NCI-H82 treated with DMSO at 0.1 percent for 48 hours (cell line): Measurements from ENCODE around the gene AGBL4.

Experiments used
- DNase-seq: peaks from one replicate; lab custom pipeline; 2025; ENCODE audit not compliant: unreplicated experiment; lab: John Stamatoyannopoulos, UW

The AGBL4 gene

DNA sequence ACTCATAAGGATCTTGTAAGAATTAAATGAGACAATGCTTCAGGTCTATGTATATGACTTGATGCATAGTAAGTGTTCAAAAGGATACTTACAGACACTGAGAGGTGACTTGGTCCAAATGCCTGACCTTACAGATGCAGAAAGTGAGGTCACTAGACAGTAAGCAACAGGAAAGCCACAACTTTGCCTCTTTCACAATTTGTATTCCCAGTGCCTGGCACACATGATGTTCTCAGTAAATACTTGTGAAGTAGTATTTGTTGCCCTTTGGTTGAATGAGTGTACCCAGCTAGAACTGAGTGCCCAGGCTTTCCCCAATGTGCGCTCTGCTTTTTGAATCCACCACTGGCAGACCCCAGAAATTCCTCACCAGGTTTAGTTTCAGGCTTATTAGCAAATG is 1352.2 kb downstream of the AGBL4 start:
- no peak for DNase-seq

DNA sequence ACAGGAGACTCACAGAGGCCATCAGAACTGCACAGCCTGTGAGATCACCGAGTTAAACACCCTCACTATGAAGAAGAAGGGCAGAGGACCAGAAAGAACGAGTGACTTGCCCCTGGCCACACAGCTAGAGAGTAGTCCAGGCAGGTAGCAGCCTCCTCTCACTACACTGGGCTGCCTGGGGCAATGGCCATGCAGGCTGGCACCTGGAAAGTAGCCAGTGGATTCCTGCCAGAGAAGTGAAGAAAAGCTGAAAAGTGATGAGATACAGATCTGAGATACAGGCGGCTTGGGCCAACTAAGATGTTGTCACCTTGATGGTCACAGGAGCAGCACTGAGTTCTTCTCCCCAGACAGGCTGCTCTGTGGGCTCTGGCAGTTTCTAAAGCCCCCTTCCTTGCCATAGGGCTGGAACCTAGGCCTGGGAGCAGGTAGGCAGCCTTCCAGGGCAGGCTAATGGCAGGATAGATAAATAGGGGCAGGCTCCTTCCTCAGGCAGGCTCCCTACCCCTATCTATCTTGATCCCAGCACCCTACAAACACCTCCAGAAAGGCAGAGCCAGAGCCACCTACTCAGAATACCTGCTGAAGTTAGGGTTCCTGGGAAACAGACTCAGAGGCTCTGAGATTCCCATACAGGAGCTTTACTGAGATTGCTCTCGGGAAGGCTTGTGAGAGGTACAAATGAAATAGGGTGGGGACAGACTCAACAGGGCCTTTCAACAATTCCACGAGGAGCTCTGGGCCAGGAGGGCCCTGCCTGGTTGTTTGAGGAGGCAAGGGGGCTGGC is 1353.3 kb downstream of the AGBL4 start:
- DNase-seq = no peak

DNA sequence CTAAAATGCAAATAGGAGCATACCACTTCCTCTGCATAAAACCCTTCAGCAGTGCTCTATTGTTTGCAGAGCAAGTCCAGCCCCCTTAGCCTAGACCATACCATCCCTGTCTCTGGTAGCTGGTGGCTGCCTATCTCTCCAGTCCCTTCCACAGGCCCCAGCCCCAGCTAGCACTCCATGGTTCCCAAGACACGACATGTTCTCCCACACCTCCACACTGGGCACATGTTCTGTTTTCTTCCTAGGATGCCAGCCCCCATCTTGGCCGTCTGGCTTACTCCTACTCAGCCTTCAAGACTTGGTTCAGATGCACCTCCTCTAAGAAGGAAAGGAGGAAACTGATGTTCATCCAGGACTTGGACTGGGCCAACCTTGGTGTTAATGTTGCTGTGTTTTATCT is 1355.4 kb downstream of the AGBL4 start:
- DNase-seq = no peak

DNA sequence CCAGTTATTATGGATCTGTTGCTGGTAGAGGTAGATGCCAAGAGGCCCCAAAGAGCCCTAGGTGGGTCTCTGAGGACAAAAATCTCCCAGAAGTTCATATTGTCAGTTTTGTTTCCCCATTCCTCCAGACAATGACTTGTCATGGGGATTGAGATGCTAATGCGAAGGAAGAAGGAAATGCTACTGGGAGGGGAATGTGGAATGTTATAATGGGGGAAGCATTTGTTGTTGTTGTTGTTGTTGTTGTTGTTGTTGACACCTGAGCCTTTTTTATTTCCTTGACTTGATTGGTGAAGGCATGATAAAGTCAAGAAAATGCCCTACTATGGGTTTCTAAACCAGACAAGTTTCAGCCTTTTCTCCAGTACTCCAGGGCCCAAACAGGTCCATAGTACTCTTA is 1356.0 kb downstream of the AGBL4 start:
- DNase-seq = no peak

DNA sequence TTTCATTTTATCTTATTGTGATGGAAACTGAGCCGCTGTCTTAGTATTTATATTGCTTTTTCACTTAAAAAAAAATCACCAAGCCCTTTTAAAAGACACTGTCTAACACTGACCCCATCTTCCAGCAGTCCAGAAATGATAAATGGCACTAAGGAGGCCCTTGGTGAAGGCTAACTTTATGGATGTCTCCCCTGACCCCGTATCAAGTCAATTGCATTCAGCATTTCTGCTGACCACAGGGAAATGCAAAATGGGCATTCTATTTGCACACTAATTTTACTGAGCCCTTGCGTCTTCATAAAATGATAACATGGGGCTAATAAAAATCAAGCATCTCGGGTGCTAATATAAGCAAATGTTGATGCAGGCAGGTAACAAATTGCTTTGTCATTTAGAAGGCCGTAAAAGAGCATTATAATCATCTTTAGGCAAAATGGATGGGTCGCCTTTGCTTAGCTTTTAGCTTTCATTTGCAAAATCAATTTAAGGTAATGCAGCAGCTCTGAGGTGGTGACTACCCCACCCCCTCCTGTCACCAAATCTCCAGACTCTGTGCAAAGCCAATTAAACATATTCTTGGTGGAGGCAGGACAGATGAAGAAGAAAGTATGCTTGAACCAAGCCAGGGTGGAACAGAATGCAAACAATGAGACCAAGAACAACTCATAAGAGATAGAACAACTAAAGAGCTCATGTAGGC is 1357.9 kb downstream of the AGBL4 start:
- peak; percentile 68 for DNase-seq

DNA sequence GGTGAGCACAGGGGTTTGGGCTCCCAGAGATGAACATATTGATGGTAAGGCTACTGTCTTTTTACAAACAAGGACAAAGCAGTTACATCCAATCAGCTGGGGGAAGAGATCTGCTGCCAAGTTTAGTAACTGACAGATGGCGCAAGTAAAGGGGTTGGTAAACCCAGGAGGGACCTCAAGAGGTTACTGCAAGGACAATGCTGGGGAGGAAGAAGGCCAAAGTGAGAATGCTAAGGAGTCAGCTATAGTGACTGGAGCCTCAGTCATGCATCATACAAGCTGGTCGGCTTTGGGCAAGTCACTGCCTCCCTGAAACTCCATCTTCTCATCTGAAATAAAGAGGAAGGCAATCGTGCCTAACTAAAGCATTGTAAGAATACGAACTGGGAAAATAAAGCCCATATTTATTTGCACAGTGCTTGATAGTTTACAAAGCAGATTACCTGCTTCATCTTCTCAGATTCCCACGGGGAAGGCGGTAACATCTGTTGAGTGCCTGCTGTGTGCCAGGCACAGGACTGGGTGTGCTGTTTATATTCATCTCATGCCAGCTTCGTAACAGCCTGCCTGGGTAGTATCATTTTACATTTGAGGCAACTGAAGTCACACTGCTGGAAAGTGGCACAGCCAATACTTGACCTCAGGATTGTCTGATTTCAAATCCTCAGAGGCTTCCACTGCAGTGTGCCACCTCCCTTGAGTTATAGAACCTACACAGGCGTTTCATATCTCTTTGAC is 1361.9 kb downstream of the AGBL4 start:
- DNase-seq = peak; percentile 93

DNA sequence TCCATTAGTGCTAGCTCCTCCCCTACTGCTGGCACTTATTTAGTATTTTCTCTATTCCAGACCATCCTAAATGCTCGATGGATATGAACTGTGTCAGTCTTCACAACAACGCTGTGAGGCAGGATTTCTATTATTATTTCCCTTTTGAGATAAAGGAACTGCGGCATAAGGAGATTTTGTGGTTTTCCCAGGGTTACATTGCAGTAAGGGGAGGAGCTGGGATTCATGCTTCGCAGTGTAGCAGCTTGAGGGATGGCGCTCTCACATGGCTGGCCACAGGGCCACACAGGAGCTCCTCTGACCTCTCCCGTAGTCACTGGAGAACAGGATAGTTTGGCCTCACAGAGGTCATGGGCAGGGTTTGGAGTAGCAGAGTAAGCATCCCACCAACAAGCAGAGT is 1364.0 kb downstream of the AGBL4 start:
- DNase-seq = no peak

DNA sequence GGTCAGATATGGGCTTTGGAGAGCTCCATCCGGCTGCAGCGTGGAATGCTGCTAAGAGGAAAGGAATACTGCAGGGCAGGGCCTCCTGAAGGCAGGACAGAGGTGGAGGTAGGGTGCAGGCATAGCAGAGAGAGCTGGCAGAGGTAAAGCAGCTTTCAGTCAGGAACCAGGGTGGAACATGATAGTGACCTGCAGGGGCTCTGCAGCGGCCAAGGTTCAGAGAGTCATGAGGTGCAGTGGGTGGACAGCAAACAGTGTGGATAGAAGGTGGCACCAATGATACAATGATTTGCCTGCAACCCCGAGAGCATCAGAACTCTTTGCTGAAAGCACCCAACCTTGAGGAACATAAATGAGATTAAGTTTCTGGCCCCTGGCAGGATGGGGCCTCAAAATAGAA is 1366.3 kb downstream of the AGBL4 start:
- no peak for DNase-seq

DNA sequence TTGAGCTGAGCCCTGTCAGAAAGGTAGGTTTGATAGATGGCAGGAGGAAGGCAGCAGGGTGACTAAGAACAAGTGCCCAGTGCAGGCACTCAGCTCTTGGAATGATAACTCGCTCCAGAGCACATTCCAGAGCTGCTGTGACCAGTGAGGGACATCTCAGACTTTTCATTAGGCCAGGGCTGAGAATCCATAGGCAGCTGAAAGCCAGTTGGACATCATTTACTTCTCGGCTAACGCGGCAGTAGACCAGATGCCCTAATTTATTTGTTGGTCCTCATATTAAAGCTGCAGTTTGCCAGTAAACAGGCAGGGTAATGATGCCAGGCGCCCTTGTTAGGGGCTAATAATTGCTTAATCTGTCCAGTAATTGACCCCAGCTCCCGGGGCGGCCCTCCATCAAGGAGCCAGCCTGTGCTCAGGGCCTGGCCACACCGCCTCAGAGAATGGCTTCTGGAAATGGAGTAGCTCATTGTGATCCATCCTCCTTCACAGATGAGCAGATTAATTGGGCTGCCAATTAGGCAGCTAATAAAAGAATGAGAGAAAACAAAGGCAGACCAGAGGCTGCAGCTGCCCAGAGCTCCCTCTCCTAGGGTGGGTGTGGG is 1369.0 kb downstream of the AGBL4 start:
- DNase-seq = peak; percentile 24

DNA sequence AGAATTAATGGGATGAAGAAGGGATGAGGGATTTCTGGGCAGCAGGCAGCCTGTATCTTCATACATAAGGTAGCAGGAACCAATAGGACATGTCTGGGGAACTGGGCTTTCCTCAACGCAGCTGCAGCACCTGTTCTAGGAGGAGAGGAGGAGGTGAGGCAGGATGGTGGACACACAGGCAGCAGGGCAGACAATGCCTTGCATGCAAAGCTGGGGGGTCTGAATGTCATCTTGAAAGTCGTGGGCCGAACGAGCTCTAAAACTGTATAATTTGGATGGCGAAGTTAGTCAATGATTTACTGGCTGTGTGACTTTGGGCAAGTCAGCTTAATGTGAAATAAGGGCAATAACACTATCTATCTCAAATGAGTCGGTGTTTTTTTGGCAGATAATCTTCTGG is 1371.4 kb downstream of the AGBL4 start:
- DNase-seq = no peak

DNA sequence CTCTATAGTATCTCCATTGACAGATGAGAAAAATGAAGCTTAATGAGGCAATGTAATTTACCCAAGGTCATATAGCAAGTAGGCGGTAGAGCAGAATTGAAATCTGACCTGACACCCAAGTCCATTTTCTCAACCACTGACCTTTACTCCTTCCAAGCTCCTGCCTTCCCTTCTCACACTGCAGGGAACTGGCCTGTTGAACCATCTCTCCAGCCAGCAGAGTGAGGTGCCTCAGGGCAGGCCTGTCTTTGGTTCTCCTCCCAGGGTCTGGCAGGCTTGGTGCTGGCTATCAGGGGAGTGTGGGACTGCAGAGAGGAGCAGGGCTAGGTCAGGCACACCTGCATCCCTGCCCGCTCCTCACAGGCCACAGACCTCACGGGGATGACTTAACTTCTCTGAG is 1373.9 kb downstream of the AGBL4 start:
- no peak for DNase-seq

DNA sequence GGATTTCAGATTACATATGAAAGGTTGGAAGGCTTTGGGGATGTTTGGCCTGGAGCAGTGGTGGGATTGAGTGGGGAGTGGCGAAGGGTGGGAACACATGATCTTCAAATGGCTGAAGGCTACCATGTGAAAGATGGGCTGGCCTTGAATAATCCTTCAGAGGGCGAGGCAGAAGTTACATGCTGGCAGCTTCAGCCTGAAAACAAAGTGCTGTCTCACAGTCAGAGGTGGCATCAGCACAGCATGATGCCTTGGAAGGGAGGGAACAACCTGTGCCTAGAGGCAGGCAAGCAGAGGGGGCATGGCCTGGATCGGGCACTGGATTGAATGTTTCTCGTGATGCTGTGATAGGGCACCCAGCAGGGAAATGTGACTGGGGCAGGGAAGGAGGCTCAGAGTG is 1377.9 kb downstream of the AGBL4 start:
- no peak for DNase-seq

DNA sequence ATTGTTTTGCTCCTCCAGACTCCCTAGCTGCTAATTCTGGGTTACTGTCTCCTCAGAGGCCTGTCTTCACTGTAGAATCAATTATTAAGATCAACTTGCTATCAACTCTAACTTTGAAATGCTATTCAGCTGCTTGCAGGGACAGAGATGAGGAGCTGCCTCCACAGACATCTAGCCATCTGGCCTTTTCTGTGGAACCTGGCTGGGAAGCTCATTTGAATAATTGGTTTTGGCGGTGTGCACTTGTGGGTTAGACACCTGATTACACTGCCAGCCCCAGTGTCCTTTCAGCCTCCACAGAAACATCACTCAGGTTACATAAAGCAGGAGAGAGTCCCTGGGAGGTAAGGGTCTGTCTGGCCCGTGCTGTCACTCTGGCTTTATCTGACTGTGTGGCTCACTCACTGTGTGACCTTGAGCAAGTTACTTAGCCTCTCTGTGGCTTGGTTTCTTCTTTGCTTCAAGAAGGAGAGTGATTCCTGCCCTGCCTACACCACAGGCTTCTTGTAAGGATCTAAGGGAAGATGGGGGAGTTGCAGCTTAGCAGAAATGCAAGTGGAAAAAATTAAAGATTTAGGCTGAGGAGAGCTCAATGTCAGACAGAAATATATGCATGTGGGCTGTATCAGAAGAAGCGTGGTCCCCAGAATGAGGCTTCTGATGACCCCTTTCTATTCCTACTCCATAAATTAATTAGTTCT is 1378.7 kb downstream of the AGBL4 start:
- peak; percentile 89 for DNase-seq

DNA sequence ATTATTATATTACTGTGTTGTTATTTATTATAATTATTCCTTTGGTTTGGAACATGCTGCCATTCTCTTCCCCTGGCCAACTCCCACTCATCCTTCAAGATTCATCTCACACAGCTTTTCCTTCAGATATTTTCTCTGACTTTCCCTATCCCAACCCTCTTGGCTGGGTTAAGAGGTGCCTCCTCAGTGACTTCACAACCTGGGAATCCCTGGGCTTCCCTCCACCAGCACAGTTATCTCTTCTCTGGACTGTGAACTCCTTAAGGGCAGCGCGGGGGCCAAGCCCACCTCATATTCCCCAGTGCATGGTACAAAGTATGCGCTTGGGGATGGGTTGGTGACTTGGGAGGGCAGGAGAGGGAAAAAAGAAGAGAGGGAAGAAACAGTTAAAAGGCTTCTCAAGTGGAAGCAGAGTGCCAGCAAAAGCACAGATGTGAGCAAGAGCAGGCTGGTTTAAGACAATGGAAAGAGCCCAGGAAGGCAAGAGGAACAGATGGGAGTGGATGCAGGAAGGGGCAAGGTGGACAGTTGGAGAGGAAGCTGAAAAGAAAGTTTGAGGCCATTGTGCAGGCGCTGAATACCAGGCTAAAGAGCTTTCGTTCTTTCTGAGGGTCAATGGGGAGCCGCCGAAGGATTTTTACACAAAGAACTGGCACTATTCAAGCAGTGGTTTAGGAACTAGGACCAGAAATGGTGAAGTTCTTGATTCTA is 1379.4 kb downstream of the AGBL4 start:
- peak; percentile 75 for DNase-seq

DNA sequence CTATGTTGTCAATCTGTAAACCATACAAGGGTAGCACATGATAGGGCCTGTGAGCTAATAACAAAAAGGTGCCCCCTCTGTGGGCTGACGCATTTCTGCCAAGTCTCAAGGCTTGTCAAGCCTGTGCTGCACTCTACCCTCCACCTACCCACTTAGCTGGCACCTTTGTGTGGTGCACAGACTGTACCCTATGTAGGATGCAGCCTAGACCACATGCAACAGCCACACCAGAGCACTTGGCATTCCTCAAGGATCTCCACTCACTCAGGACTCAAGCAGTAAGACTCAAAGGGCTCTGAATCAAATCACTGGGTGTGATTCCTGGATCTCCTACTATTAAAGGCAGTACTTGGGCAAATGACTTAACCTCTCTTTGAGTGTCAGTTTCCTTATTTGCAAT is 1380.6 kb downstream of the AGBL4 start:
- no peak for DNase-seq

DNA sequence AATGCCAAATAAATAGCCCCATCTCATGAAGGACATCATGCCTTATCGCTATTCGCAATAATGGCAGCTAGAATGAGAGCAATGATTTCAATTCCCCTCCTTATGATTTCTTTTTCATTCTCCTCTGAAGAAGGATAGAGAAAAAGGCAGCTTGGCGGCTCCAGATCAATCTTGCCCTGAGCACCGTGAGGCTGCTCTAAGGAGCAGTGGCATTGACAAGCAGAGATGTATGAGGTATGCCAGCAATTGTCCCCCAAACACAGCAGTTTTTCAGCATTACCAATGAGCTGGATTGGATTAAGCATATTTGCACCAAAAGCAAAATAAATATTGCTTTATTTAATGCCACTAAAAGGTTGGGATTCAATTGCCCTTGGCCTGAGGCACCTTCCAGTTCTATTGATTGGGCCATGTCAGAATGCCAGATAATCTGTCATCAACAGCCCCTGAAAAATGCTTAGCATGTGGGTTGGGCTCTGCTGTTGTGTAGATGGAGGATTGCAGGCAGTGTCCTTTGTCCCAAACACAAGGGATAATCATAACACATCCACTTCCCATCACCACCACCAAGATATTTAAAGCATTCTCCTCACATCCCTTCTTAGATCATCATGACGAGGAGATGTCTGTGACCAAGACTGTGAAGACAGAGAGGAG is 1382.8 kb downstream of the AGBL4 start:
- DNase-seq = no peak

DNA sequence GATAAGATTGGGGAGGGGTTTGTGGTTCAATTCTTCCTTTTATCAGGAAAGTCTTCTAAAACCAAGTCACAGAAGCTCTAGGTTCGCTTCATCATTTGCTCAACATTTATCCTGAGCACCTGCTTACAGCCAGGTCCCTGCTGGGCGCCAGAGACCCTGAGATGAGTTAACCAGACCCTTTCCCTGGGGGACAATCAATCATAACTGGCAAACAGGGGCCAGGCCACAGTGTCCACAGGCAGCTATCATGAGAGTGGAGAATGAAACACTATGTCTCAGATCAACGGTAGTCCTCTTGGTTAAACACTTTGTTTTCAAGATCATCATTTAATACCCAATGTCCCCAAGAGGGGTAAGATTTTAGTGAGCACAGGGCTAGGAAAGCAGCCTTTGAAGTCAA is 1393.9 kb downstream of the AGBL4 start:
- no peak for DNase-seq

DNA sequence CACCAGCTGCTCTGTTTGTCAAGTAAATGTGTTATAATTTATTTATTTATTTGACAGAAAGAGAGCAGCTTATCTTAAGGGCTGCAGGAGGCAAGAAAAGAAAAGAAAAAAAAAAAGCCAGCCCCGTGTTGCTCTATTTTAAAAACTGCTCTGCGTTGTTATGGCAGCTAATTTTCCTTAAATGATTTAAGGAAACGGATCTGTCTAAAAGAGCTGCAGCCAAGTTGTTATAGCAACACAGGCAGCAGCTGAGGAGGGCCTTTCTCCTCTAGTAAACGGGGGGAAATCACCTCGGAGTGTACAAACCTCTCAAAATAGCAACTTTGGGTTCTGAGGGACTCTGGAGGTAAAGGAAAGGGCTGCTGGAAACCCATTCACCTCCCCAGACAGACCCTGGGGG is 1396.3 kb downstream of the AGBL4 start:
- DNase-seq = no peak

DNA sequence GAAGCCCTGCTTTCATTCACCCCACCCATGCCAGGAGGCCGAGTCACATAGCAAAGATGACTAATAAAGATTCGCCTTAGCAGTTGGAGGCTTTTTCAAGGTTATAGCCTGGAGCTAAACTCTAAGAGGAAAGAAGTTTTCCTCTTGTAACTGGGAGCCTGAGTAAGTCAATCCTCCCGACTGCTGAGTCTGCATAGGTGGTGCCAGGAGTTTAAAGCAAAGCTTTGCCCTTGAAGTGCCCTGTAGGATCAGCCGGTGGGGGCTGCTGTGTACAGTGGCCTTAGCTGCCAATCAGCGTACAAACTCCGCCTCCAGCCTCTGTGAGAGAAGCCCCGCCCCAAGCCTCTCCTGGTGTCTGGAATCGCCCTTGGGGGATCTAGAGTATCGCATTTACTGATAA is 1404.2 kb downstream of the AGBL4 start:
- peak; percentile 91 for DNase-seq

DNA sequence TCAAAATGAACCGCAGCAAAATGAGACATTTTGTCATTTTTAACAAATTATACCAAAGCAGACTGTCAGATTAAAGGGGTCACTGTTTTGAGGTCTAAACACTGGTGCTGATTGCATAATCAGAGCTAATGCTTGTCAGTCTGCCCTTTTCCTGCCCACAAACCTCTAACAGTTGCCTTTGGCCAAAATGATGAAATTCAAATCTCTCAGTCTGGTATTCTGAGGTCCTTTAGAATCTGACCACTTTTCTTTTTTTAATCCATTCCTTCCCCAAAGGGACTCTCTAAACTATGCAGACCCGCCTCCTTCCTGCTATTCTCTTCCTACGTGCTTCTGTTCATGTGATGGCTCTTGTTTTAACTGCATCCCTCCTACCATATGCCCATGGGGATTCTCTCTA is 1406.5 kb downstream of the AGBL4 start:
- DNase-seq = no peak
